Islet precursor cell (in vitro differentiated cells): ENCODE measurements around the gene CCDC3.
"Not testable (repeated sequence)": the region's sequence is repeated elsewhere in the genome, so short reads cannot be mapped to it uniquely, and the experiment has no call there.

Source experiments
- DNase-seq: peaks from one replicate; pipeline ENCODE4 v3.0.0-alpha.2; 2018

The CCDC3 gene

DNA sequence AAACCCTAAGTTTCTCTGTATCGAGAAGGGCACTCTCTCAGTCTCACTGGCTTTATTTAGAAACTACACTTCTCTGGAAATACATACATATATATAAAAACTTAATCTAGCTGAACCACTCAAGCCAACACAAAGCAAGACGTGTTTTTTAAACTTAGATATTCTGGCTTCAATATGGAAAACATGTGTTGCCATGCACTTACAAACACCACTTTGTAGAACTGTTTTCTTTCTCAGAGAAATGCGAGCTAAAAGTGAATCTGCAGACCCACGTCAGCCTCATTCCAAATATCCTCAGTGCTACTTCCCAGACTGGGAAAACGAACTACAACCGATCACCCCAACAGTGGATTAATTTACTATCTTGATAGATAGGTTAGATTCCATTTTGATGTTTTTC lies 1.7 kb downstream of the CCDC3 start:
- no peak for DNase-seq

DNA sequence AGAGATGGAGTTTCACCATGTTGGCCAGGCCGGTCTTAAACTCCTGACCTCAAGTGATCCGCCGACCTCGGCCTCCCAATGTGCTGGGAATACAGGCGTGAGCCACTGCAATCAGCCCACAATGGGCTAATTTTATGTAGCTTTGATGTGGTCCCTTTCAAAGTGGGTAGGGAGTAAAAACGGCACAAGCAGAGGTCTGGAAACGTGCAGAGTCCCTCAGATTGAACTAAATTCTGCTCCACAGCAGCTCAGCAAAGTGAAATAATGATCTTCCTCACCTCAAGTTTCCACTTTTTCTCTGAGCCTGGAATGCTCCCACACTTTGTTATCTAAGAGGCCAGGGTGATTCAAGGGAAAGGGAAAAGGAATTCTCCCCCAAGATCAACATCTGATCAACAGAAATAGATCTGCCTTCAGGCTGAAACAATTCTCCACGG lies 6.1 kb downstream of the CCDC3 start:
- no peak for DNase-seq

DNA sequence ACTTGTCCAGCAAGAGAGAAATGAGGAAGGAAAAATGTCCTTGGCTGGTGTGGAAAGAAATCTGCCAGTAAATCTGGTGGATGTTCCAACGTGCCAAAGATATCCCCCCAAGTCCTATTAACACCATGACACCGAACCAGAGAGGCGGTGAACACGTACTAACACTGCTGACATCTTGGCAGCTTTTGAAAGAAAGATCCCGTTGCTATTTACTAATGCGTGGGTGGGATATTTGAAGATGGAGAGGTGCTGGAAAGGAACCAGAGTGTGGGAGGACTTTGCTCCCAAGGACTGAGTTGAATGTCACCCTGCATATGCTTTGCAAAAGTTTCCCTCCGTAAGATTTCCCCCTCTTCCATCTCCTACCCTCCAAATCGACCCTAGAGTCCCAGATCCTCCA lies 7.9 kb downstream of the CCDC3 start:
- no peak for DNase-seq

DNA sequence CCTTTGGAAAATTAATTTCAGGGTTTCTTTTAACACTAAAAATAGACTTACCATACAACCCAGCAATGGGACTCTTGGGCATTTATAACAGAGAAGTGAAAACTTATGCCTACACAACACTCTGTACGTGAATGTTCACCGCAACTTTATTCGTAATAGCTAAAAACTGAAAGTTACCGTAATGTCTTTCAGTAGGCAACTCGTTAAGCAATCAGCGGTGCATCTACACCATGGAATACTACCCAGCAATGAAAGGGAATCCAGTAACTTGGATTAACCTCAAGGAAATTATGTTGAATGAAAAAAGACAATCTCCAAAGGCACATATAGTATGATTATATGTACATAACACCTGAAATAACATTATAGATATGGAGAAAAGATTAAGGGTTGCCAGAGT lies 16.2 kb downstream of the CCDC3 start:
- DNase-seq, result no peak

GRCh38 chr10:12984165-12984747 lies 17.3 kb downstream of the CCDC3 start:
- DNase-seq, result no peak

DNA sequence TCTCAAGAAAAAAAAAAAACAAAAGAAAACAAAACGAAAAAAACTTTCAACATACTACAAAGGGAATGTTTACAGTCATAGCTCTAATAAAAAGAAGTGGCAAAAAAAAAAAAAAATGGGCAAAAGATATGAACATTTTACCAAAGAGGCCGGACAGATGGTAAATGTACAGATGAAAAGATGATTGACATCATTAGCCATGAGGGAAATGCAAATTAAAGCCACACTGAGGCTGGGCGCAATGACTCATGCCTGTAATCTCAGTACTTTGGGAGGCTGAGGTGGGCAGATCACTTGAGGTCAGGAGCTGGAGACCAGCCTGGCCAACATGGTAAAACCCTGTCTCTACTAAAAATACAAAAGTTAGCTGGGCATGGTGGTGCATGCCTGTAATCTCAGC lies 17.9 kb downstream of the CCDC3 start:
- not testable (repeated sequence) for DNase-seq

DNA sequence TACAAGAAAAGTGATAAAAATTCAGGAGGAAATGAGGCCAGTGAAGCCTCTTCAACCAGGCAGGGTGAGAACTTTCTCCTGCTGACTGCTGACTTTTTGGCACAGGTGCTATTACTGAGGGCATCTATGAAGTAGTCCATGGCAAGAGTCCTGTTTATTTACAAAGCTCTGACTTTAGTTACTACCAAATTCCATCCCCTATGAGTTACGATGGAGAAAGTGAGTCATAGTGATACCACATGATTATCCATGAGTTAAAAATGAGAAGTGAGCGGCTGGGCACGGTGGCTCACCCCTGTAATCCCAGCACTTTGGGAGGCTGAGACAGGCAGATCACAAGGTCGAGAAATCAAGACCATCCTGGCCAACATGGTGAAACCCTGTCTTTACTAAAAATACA lies 19.9 kb downstream of the CCDC3 start:
- no peak for DNase-seq

DNA sequence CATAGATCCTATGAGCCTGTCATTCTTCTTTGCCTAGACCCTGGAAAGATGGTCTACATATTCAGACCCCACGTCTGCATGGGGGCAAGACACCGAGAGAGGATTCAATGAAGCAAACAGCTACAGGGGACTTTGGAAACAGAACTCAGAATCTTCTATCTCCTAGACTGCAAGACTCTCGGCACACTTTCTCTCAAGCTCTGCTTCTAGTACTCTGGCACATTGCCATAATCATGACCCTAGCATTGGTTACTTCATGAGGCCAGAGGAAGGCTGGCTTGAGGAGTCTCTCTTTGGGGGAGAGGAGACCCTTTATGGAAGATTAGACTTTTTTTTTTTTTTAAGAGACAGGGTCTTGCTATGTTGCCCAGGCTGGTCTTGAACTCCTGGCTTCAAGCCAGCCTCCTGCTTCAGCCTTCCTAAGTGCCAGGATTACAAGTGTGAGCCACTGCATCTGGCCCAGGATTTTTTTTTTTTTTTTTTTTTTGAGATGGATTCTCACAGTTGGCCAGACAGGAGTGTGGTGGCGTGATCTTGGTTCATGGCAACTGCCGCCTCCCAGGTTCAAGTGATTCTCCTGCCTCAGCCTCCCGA lies 20.7 kb downstream of the CCDC3 start:
- DNase-seq, result no peak

DNA sequence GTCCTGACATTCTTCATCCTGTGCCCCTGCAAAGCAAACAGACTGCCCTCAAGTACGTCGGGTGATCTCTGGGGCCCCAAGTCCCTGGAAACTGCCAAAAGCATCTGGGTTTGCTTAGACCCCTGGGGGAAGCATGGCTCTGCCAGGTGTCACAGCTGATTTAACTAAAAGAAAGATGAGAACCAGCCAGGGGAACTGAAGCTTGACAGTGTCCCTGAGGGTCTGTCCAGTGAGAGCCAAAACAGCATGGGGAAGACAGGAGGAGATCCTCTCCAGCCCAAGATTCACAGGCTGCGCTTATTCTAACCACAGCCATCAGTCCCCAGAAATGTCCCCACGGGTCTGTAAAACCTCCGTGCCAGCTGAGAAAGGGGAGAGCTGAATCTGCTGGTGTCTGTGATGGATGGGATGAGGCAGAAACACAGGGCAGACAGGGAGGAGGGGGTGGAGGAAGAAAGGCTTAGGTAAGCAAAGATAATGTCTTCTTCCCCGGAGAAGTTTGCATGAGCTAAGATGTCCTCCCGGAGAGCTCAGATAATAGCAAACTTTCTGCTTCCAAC lies 21.3 kb downstream of the CCDC3 start:
- DNase-seq, result no peak

- DNase-seq, result peak; percentile 61
Observed at GRCh38 chr10:12978891-12979290, 22.6 kb downstream of the CCDC3 start.

- DNase-seq, result no peak
Observed at GRCh38 chr10:12975906-12976305, 25.6 kb downstream of the CCDC3 start.

- no peak for DNase-seq
Observed at GRCh38 chr10:12975266-12975665, 26.2 kb downstream of the CCDC3 start.

DNA sequence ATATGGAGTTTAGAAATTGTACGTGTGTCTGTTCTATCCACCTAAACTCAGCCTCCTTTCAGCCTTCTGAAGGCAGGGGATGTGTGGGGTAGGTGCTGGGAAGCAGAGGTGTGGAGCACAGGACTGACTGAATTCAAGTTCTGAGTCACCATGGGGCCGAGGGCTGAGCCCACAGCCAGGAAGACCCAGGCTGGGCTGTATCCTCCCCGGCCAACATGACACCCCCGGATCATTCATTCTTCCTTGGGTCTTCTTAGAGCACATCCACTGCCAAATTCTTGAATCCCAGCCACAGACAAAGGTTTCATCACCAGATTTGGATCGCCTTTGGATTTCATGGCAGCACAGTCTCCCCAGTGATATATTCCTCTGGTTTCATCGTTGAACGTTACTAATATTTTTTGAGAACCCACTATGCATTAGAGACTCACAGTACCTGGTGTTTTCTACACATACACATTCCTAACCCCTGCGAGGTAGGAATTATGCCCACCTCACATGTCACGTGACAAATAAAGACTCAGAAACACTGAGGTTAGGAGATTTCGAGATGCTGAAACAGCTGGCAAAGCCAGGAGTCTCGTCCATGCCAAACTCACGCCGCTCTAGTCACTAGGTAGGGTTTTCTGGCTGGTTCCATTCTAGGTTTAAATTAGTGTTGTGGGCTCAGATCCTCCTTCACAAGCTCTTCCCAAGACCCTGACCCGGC lies 26.9 kb downstream of the CCDC3 start:
- no peak for DNase-seq

DNA sequence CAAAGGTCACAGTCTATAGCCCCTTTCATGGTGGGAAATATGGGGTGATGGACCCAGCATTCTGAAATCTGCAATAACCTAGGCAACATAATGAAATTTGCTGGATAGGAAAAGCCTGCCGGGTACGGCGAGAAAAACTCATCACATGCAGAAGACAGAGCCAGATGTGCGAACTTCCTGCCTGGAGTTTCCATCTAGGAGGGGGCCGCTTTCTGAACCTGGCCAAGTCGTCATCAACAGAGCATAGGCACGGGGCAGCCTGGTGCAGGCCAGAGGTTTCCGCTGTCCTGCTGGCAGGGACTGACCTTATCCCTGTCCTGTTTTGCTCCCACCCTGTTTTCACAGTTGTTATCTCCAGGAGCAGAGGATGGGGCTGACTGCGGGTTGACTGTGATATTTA lies 27.4 kb downstream of the CCDC3 start:
- no peak for DNase-seq

DNA sequence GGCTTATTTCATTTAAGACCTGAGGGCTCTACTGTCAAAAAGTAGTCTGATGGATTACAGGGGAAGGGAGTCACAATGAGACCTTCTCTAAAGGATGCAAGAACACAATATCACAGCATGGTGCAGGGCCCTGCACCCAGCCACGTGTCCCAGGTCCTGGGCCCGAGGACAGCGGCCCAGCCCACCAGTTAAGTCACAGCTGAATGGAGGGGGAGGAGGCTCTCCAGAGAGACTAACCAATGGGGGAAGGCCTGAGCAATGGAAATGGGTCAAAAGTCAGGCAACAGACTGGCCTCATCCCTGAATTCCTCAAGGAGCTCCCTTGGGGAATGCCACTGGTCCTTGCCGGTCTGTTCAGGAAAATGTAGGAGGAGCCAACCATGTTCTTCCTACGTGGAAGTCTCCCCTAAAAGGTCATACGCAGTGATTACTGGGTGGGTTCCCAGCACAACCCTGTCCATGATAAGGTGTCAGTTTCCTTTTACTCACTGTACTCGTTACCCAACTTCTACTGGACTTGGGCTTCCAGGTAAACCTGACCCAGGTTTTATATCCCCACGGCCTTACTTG lies 28.3 kb downstream of the CCDC3 start:
- no peak for DNase-seq

- DNase-seq, result no peak
Observed at GRCh38 chr10:12972146-12972545, 29.4 kb downstream of the CCDC3 start.

DNA sequence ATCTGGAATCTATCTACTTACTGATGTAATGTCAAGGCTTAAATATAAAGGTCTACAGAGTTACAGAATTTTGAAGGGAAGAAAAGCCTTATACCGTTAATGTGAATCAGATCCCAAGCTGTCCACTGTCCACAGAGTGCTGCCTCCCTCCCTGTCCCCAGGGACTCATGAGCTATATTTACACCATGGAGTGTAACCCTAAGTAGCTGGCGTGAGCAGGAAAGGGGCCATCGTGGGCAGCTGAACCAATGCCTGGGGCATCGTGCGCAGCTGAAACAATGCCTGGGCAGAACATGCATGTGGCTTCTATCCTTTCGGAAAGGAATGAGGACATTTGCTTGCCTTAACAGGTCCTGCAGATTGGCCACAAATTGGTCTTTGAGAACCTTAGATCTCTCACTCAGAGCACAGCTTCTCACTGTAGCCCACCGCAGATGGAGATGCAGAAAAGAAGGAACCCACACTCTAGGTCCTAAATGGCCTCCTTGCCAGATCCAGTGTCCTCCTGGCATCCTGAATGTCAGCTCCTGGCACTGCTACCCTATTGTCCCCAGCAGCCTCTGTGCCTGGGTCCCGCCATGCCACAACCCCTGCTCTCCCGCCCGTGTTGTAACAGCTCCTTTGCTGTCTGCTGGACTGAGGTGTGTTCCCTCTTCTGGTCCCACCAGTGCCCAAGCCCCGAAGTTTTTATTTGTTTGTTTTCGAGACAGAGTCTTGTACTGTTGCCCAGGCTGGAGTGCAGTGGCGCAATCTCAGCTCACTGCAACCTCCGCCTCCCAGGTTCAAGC lies 30.3 kb downstream of the CCDC3 start:
- DNase-seq, result no peak

- no peak for DNase-seq
Observed at GRCh38 chr10:12969951-12970350, 31.6 kb downstream of the CCDC3 start.

DNA sequence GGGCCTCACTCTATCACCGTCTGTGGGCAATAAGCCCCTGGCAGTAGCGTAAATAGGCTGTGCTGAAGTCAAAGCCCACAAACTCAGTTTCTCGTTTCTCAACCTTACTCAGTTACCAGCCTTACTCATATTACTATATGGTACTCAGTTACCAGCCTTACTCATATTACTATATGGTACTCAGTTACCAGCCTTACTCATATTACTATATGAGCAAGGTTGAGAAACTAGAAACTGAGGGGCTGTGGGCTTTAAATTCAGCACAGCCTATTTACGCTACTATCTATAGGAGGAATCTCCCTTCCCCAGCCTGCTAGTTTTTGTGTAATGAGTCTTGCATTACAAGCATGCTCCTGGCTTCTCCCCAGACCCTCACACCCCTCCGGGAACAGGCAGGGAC lies 35.4 kb downstream of the CCDC3 start:
- no peak for DNase-seq

DNA sequence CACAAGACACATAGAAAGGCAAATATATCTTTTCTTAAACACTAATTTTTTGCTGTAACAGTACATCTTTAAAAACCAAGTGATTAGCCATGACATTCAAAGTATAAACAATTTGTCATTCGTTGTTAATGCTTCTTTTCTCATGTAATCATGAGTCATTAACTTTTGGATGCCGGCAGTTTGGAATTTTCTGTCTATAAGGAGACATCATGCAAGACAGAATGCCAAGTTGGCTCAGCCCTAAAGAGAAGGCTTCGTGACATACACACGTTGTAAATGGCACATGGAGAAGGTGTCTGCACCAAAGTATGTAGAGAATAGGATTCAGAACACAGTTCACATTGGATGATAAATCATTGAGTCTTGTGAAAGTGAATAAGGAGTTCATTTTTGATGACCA lies 35.9 kb downstream of the CCDC3 start:
- DNase-seq, result no peak

DNA sequence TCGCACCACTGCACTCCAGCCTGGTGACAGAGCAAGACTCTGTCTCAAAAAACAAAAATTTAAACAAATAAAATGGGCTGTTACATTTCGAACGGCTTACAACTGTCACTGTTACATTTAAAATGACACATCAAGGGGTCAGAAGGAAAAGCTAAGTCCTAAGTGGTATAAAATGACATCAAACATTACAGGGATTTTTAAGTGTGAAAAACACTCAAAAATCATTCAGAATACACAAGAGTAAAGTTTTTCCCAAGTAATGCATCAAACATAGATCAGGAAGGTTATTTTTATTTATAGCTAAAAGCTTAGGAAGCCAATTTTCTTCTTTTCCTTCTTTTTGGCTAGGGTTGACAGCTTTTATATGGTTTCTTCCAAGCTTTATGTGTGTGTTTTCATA lies 39.0 kb downstream of the CCDC3 start:
- DNase-seq, result no peak

DNA sequence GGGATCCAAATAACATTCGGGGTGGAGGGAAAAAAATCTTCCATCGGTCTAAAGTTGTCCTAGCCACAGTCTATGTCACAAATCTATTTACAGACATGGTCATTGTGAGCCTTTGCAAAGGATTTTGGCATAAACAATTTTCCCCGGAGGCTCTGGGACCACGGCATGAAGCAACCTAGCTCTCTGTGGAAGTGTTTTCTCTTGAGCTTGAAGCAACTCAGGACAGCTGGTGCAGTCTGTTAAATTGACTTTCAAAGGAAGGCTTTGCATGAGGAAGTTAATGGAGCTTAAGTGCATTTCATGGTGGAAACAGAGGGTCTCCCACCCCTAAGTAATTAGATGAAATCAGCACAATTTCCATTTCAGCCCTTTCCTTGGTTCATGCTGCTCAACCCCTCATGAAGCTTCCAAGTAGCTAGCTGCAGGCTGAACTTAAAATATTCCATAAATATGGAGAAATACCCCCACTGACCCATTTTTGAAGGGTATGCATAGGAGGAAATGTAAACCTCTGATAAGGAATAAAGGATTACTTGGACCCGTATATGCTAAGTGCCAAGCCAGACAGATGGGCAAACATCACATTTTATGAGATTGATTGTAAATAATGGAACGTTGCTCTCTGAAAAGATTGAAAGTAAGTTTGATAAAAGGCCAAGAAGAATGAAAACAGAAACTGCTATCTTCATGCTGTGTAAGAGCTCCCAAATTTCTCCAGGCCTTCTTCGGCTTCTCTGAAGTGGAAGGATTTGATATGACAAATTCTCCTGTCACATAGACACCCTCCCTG lies 39.9 kb downstream of the CCDC3 start:
- no peak for DNase-seq
